GM12872 (cell line): ENCODE data around the gene LHPP.

Experiments used
- TF ChIP-seq, protein P1 (sequence below): IDR thresholded peaks from 3 replicates; pipeline ENCODE4 v1.5.1; 2011; ENCODE audit warnings: low read depth, mild to moderate bottlenecking, low read length, moderate library complexity; ENCODE audit not compliant: insufficient read depth

LHPP gene

DNA sequence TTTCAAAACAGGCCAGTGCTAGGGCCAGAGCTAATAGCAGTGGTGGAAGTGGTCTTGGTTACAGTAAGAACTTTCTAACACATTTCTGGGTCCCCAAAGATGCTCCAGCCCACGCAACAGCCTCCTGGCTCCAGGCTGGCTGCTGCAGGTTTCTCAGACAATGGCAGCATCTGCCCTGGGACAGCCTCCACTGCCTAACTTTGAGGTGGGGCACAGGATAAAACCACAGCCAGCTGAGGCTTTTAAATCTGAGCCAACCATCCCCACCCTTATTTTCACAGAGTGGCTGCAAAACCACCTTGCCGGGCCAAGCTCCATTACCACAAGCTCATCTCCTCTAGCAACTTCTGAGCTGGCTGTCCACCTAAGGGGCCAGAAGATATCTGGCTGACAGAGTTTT lies 197.8 kb downstream of the LHPP start:
- TF ChIP-seq, protein P1, sequence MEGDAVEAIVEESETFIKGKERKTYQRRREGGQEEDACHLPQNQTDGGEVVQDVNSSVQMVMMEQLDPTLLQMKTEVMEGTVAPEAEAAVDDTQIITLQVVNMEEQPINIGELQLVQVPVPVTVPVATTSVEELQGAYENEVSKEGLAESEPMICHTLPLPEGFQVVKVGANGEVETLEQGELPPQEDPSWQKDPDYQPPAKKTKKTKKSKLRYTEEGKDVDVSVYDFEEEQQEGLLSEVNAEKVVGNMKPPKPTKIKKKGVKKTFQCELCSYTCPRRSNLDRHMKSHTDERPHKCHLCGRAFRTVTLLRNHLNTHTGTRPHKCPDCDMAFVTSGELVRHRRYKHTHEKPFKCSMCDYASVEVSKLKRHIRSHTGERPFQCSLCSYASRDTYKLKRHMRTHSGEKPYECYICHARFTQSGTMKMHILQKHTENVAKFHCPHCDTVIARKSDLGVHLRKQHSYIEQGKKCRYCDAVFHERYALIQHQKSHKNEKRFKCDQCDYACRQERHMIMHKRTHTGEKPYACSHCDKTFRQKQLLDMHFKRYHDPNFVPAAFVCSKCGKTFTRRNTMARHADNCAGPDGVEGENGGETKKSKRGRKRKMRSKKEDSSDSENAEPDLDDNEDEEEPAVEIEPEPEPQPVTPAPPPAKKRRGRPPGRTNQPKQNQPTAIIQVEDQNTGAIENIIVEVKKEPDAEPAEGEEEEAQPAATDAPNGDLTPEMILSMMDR, result no peak

DNA sequence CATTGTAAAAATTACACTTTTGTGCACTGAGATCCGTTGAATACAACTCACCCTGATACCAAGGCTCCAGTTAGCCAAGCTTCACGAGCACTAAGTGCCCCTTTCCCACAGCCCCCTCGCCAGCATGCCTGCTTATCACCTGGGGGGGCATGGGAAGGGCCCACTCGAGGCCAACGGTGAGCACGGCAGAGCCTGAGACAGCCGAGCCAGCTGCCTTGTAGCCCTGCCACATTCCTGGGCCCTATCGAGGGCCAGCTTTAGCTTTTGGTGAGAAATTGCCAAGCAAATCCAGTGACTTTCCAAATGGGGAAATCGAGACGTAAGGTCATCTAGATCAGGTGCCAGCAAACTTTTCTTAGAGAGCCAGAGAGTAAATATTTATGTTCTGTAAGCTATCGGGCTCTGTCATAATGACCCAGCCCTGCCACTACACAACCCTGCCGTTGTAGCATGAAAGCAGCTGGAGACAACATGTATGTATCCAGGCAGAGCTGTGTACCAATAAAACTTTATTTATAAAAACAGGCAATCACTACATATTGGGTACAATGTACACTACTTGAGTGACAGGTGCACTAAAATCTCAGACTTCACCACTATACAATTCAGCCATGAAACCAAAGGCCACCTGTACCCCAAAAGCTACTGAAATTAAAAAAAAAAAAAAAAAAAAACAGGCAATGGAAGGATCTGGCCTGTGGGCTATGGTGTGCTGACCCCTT lies 198.9 kb downstream of the LHPP start:
- TF ChIP-seq, protein P1, result no peak

DNA sequence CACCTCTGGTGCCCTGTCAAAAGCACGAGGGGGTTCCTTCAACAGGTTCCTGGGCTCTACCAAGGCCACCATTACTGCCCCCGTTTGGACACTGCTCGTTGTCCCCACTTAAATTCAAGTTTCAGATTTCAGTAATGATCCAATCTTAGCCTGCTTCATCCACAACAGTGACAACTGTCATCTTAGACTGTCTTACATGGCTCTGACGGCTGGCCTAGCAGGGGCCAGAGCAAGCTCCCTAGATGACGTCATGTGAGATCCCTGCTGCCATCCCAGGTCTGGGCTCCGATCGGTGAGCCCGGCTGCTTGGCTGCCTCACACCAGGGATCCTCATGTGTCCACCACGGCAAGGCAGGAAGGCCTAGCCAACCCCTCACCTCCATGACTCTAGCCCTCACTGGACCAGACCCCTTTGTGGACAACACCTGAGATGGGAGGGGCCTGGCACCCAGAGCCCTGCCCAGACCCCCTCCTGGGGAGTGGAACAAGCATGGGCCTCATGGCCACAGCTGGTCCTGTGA lies 200.1 kb downstream of the LHPP start:
- TF ChIP-seq, protein P1, result no peak

DNA sequence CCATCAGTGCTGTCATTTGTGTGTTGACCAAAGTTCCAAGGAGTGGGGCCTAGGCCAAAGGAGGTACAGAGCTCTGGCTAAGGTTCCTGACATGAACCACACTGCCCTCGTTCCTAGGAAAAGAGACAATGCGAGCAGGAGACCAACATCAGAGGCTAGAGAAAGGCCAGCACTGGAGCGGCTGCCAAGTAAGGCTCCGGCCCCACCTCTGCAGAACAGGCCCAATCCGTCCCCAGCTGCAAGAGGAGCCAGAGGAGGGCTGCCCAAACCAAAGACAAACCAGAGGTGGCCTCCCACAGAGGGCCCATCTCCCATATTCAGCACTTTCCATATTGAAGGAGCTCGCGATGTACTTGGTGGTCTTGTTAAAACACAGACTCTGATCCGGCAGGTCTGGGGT lies 201.6 kb downstream of the LHPP start:
- TF ChIP-seq, protein P1, result no peak
